GM18508 (cell line): Measurements from ENCODE around the gene TRPC1.
"Not testable (repeated sequence)": the region's sequence is repeated elsewhere in the genome, so short reads cannot be mapped to it uniquely, and the experiment has no call there.

Experiments
- ATAC-seq: cut with Tn5 transposase; IDR thresholded peaks from one replicate; pipeline ENCODE4 v1.9.1; 2021; ENCODE audit warnings: moderate number of reproducible peaks; ENCODE audit not compliant: insufficient read depth, unreplicated experiment

The TRPC1 gene

DNA sequence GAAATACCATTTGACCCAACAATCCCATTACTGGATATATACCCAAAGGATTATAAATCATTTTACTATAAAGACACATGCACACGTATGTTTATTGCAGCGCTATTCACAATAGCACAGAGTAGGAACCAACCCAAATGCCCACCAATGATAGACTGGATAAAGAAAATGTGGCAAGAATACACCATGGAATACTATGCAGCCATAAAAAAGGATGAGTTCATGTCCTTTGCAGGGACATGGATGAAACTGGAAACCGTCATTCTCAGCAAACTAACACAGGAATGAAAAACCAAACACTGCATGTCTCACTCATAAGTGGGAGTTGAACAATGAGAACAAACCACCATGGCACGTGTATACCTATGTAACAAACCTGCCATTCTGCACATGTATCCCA, 26.7 kb downstream of the TRPC1 start:
- ATAC-seq: not testable (repeated sequence)

DNA sequence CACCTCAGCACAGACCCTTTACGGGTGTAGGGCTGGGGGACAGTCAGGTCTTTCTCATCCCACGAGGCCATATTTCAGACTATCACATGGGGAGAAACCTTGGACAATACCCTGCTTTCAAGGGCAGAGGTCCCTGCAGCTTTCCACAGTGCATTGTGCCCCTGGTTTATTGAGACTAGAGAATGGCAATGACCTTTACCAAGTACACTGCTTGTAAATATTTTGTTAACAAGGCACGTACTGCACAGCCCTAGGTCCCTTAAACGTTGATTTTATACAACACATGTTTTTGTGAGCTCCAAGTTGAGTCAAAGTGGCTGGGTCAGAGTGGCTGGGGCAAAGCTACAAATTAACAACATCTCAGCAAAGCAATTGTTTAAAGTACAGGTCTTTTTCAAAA, 28.8 kb downstream of the TRPC1 start:
- not testable (repeated sequence) for ATAC-seq

DNA sequence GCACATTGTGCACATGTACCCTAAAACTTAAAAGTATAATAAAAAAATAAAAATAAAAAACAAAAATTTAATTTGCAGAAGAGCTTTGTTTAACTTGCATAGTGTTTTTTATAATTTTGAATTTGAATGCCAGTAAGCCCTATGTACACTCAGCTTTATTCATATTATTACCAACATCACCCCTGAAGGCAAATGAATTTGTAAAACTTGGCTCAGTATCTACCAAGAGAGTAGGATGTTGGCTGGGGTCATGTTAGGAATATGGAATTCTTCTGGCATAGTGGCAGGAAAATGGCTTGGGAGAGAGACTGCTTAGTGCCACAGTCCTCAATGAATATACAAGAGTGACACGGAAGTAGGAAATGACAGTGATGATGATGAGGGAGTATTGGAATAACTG, 30.7 kb downstream of the TRPC1 start:
- ATAC-seq: no peak

DNA sequence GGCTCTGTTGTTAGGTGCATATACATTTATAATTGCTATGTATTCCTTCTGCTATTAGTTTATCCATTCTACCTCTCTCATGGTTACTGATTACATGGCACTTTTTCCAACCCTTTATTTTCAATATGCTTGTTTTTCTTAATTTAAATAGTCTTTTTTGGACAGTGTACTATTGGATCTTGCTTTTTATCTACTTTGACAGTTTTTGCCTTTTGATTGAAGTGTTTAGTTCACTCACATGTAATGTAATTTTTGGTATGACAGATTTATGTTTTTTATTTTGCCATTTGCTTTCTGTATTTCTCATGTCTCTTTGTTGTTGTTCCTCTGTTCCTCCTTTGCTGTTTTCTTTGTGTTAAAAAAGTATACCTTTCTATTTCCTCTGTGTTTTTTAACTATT, 44.5 kb downstream of the TRPC1 start:
- ATAC-seq: no peak

DNA sequence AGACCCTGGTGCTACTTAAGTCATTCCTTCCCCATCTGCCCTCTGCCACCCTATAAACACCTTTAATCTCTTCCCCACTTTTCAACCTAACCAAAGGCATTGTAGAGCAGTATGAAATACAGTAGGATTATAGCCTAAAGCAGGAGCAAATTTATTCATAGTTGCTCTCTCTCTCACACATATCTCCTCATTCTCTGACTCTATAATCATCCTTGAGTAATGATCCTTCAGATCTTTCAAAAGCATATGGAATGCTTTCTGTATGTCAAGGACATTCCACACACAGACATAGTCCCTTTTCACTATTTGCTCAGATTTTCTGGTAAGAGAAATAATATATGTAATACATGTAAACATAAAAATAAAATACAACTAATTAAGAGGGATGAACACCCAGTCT, 54.1 kb downstream of the TRPC1 start:
- no peak for ATAC-seq

DNA sequence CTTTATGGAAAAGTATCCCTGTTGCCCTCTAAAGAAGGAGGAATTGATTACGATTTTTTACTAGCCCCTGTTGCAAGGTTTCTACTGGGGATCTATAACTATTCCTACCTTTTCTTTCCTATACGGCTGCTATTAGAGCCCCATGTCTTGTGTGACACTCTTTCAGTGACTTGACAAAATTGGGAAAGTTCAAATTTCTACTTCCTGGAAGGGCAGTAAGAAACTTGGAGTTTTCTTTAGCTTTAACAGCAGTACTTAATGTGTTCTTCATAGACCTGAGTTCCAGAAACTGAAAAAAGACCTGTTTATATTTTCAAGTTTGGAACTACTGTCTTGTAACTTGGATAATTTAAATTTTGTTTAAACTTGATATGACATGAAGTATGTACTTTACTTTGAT, 54.7 kb downstream of the TRPC1 start:
- no peak for ATAC-seq

DNA sequence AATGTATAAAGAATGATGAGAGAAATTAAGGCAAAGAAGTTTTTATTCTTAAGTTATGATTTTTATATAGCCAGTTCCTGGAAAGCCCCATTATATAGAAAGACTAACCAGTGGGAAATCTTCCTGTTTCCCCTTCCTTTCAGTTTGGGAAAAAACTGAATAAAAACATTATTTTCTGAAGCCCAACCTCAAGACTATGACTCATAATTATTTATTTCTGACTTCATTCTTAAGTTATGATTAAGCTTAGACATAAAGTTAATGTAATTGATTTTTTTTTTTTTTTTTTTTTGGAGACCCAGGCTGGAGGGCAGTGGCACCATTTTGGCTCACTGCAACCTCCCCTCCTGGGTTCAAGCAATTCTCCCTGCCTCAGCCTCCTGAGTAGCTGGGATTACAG, 55.8 kb downstream of the TRPC1 start:
- no peak for ATAC-seq

DNA sequence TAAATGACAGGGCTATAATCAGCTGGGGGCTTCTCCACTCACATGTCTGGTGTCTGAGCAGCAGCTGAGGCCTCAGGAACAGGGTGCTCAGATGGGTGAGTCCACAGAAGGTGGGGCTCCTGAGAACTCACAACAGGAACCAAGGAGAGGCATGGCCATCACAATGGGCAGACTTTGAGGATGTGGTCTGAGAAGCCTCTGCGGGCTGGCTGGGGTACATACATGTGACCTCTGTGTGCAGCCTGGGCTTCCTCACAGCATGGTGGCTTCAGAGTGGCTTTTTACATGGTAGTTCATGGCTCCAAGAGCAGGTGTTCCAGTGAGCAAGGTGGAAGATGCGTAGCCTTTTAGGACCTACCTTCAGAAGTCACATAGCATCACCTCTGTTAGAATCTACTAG, 58.8 kb downstream of the TRPC1 start:
- no peak for ATAC-seq

DNA sequence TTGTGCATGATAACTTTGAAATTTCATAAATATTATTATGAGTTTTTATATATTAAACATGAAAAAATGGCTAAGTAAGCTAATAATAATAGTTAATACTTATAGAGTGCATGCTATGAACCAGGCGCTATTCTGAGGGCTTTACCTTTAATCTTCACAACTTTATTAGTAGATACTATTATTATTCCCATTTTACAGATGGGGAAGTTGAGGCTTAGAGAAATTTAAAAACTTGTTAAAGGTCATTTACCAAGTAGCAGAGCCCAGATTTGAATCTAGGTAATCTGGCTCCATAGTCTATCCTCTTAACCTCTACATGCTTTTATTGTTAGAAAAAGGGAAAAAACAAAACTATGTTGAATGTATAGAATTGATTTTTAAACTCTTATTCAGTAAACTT, 60.4 kb downstream of the TRPC1 start:
- no peak for ATAC-seq

DNA sequence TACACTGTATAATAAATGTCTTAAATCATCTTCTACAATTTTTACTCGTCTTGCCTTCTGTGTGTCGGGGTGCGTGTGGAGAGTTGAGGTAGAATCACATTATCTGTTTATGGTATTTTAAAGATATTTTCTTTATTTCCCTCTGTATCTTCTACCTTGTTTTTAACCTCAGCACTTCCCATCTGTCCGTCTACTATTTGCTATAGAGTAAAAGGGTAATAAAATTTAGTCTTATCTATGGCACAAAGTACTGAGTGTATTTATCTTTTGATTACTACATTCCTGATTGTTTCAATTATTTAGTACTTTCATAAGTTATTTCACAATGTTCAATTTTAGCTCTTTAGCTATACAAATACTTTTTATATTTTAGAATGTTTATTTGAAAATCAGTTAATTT, 62.2 kb downstream of the TRPC1 start:
- no peak for ATAC-seq

DNA sequence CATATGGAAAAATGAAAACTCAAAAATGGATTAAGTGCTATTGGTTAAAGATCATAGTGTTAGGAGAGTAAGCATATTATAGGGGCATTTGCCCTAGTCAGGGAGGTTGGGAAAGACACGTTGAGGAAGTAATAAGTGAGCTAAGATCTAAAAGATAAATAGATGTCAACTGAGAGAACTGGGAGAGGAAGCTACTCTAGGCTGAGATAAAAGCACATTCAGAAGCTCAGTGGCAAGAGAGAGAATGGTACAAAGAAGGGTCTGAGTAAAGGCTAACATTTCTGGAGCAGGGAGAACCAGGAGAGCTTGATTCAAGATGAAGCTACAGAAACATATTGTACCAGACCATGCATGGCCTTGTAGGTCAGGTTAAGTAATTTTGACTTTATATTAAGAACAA, 63.9 kb downstream of the TRPC1 start:
- ATAC-seq: no peak

DNA sequence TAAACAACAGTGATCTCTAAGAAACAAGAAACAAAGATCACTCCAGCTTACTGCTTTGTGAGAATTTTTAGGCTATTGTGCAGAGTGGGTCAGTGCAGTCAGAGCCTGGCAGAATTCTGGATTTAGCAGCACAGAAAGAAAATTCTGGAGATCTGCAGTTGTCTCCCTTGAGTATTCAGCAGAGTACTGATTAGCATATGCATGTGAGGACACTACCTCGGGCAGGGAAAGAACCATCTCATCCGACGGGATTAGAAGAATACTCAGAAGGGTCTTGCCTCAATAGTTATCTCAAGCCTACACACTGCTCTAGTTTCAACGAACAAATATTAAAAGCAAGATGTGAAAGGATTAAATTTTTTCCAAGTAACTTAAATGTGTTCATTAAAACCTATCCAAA, 70.7 kb downstream of the TRPC1 start:
- ATAC-seq: no peak

DNA sequence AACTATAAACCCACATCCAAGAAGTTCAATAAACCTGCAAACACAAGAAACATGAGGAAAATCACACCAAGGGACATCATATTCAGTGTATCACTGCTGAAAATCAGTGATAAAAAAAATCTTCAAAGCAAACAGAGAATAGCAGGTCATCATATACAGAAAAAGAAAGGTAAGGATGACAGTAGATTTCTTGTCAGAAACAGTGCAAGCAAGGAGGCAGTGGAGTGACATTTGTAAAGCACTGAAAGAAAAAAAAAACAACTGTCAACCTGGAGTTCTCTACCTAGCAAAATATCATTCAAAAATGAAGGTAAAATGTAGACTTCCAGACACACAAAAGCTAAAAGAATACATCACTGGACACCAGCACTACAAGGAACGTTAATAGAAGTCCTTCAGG, 71.5 kb downstream of the TRPC1 start:
- ATAC-seq: no peak

DNA sequence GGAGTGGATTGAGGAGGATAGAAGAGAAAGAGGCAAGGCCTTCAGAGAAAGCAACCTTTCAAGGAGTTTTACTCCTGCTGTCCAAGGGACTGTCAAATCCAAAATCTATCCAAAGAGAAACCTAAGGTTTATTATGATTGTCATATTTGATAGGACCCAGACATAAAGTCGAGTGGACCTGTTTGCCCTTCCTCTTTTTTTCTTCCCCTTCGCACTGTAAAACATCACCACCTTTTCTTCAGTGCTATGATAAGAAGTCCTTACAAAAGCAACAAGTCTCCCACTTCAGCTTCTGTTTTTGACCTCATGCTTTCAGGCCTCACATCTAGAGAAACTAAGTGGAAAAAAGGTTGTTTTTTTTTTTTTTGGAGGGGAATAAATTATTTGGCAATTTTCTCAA, 73.0 kb downstream of the TRPC1 start:
- no peak for ATAC-seq

DNA sequence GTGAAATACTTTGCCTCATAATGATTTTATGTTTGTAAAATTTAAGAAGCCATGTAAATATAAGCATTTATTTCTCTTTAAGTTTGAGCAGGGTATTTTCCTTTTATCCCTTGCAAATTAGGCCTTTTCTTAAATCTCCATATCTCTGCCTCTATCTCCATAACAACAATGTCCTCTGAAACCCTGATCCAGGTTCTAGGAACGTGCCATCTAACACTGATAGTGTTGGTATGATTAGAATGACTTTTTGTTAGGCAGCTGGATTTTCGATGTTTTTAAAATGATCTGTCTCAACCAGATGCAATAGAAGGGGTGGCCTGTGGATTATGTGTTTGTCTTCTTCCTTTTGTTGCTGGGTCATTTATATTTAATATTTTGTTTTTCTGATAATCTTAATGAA, 77.9 kb downstream of the TRPC1 start:
- no peak for ATAC-seq

DNA sequence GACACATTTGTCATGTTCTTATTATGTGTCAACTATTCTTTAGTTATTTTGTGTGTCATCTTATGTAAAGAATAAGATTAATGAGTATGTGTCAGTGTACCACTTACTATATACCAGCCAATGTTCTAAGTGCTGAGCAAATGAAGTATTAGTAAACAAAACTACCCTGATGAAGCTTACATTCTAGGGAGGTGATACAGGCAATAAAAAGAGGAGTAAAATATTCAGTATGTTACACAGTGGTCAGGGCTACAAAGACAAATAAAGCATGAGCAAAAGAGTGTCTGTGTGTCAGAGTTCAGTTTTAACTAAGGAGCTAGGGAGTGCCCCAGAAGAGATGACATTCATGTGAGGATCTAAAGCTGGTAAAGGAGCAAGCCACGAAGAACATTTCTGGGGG, 79.1 kb downstream of the TRPC1 start:
- ATAC-seq: no peak

DNA sequence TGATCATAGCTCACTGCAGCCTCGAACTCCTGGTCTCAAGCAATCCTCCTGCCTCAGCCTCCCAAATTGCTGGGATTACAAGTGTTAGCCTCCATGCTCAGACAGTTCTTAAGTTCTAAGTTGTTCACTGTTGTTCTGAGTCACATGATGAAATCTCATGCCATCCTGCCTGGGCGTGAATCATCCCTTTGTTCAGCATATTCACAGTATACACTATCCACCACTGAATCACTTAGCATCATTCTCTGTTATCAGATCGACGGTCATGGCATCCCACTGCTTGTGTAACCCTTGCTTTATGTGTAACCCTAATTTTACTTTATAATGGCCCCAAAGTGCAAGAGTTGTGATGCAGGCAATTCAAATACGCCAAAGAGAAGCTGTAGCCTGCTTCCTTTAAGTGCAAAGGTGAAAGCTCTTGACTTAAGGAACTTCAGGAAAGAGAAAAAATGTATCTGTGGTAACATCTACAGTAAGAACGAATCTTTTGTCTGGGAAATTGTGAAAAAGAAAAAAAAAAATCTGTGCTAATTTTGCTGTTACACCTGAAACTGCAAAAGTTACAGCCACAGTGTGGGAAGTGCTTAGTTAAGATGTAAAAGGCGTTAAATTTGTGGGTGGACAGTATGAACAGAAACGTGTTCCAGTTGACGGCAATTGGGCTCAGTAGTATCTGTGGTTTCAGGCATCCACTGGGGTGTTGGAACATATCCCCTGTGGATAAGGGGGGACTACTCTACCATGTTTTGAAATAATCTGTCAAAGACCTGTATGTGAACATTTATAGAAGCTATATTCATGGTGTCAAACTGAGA, 84.5 kb downstream of the TRPC1 start:
- no peak for ATAC-seq

DNA sequence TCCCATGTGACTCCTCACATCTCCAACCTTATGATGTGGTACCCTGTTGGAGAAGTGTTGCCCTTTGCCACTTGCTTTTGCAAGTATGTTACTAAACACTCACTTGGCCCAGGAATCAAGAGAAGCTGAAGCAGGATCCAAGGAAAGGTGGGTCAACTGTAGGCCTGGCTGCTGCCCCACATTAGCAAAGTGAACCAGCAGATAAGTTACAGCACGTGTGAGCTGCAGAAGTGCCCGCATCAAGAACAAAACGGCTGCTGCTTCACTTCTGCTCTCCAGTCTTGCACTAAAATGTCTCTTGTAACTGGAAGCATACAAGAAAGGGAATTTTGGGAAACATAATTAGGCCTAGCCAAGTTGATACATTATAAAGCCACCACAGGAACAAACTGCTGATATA, 85.4 kb downstream of the TRPC1 start:
- no peak for ATAC-seq

DNA sequence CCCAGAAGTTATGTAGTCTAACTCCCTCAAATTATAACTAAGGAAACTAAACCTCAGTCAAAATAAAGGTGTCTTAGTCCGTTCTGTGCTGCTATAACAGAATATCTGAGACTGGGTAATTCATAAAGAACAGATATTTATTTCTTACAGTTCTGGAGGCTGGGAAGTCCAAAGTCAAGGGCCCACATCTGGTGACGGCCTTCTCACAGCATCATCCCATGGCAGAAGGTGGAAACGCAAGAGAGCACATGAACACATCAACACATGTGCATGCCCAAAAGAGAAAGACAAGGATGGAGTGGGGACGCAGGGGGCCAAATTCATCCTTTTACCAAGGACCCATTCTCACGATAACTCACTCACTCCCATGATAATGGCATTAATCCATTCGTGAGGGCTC, 92.0 kb downstream of the TRPC1 start:
- no peak for ATAC-seq

DNA sequence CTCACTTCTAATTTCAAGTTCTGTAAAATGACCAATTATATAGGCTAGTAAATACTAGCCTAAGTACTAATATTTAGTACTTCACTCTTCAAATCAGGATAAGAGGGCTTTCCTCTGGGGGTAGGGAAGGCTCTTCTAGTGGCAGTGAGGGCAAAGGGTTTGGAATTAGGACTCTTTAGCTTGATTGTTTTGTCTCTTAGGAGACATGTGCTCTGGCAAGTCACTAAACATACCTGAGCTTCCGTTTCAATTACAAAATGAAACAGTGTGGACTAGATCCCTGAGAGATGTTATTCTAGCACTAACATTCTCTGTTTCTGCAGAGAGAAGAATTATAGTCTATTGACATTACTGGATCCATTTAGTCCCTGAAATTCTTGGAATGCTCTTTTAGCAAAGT, 93.5 kb downstream of the TRPC1 start:
- no peak for ATAC-seq

DNA sequence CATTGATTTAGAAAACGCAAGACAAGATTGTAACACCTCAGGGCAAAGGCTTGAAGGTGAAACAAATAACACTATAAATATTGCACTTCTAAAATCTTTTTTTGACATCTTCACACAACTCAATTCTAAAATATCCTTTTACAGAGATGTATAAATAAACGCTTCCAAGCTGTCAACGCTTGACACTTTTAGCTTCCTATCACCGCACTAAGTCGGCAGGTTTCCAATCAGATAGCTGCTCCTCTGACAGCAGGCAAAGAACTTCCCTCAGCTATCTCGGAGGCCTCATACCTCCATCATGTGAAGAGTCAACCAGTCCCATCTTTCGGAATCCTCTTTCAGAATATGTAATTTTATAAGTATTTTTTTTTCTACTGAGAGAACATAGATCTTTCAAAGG, 94.1 kb downstream of the TRPC1 start:
- ATAC-seq: no peak

DNA sequence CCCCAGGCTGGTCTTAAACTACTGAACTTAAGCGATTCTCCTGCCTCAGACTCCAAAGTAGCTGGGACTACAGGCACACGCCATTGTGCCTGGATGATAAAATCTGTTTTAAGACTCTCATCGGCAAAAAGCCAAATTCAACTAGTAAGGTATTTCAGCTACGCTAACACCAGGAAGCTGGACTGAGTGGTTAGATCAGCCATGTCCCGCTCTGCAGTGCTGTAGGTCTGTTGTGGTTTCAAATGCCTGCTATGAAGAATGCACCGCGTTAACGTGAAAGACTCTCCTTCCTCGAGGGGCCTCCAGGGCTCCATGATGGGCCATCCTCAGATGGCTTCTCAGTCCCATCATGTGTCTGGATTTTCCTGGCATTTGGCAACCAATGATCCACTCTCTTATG, 94.8 kb downstream of the TRPC1 start:
- no peak for ATAC-seq

DNA sequence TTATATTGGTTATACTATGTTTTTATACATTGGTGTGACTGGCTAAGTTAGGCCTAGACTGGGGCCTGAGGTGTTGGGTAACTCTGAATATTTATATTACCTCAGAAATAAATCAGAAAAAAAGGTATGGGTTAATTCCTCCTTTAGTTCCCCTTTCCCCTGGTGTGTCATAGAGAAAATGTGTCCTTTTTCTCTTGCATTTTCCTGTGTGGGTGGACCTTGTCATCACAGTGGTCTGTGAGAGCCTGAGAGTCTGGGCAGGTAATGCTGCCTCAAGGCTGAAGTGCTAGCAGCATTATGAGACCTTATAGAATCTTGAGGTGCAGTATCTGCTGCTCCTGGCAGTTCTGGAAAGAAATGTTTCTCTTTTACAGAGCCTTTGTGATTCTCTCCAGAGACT, 95.3 kb downstream of the TRPC1 start:
- no peak for ATAC-seq
